WTC11 (cell line): Measurements from ENCODE around the gene SLC19A1. TPM values are rescaled to one million over a fixed set of nuclear protein-coding genes. Genes with fewer than 3 reads are reported as not detected.

ENCODE experiments used
- ATAC-seq: fragments of 200-7000 bp; cut with Tn5 transposase; 2 replicates; pipeline ENCODE4 v1.10.0; 2021; ENCODE audit warnings: mild to moderate bottlenecking, moderate library complexity
- CTCF ChIA-PET: fragments of 300-600 bp; sonication (Branson Sonifier 250); formaldehyde crosslinking; loops from one replicate; lab custom pipeline; 2021; ENCODE audit warnings: antibody characterized with exemption; lab: Charles Lee
- POLR2A ChIA-PET: fragments of 350-600 bp; sonication (Branson Sonifier 250); formaldehyde crosslinking; loops from one replicate; lab custom pipeline; 2021; ENCODE audit warnings: antibody characterized with exemption; lab: Charles Lee
- DNase-seq: peaks from one replicate; pipeline ENCODE4 v3.0.0; 2021; ENCODE audit warnings: low spot score
- H3K27ac Mint-ChIP-seq: 2 replicates; pipeline ENCODE4 v1.8.0; 2021; ENCODE audit warnings: mixed read lengths
- H3K27me3 Mint-ChIP-seq: 2 replicates; pipeline ENCODE4 v1.8.0; 2021; ENCODE audit warnings: low read depth, mild to moderate bottlenecking, moderate library complexity, mixed read lengths
- H3K36me3 Mint-ChIP-seq: 2 replicates; pipeline ENCODE4 v1.8.0; 2021; ENCODE audit warnings: mixed read lengths
- H3K4me1 Mint-ChIP-seq: 2 replicates; pipeline ENCODE4 v1.8.0; 2022; ENCODE audit warnings: mixed read lengths
- H3K4me3 Mint-ChIP-seq: 2 replicates; pipeline ENCODE4 v1.8.0; 2021; ENCODE audit warnings: mild to moderate bottlenecking, moderate library complexity, mixed read lengths
- H3K9me3 Mint-ChIP-seq: 2 replicates; pipeline ENCODE4 v1.8.0; 2021; ENCODE audit warnings: mixed read lengths
- ELF4 ChIP-seq: sonication (generic); formaldehyde crosslinking; IDR thresholded peaks from 2 replicates; pipeline ENCODE4 v1.8.1; 2022; ENCODE audit warnings: low read depth, mild to moderate bottlenecking, moderate library complexity, missing genetic modification reagents
- FOXP1 ChIP-seq: sonication (generic); formaldehyde crosslinking; IDR thresholded peaks from 2 replicates; pipeline ENCODE4 v1.8.0; 2022; ENCODE audit warnings: missing genetic modification reagents, mild to moderate bottlenecking, moderate library complexity, borderline replicate concordance
- GABPB1 ChIP-seq: sonication (generic); formaldehyde crosslinking; IDR thresholded peaks from 2 replicates; pipeline ENCODE4 v1.8.1; 2023; ENCODE audit warnings: mild to moderate bottlenecking, missing genetic modification reagents
- KAT7 ChIP-seq: sonication (generic); formaldehyde crosslinking; IDR thresholded peaks from 2 replicates; pipeline ENCODE4 v1.8.1; 2023; ENCODE audit warnings: missing genetic modification reagents, mild to moderate bottlenecking, borderline replicate concordance
- NR2C2 ChIP-seq: sonication (generic); formaldehyde crosslinking; IDR thresholded peaks from 2 replicates; pipeline ENCODE4 v1.8.0; 2022; ENCODE audit warnings: mild to moderate bottlenecking, missing genetic modification reagents
- PRRX2 ChIP-seq: fragments of 250-450 bp; sonication (Bioruptor Pico); IDR thresholded peaks from 2 replicates; pipeline ENCODE4 v1.8.0; 2021; ENCODE audit warnings: mild to moderate bottlenecking
- SMAD3 ChIP-seq: sonication (generic); formaldehyde crosslinking; IDR thresholded peaks from 2 replicates; pipeline ENCODE4 v1.8.0; 2022; ENCODE audit warnings: missing genetic modification reagents, mild to moderate bottlenecking, borderline replicate concordance
- TEAD4 ChIP-seq: sonication (generic); formaldehyde crosslinking; IDR thresholded peaks from 2 replicates; pipeline ENCODE4 v1.8.0; 2022; ENCODE audit warnings: mild to moderate bottlenecking, missing genetic modification reagents
- ZNF671 ChIP-seq: fragments of 250-450 bp; sonication (Bioruptor Pico); IDR thresholded peaks from 2 replicates; pipeline ENCODE4 v1.8.0; 2021; ENCODE audit warnings: mild to moderate bottlenecking
- total RNA-seq: library from RNA; stranded (reverse); gene quantifications from 3 replicates; pipeline ENCODE4 v1.2.3, GENCODE V29; 2021
- TF ChIP-seq, protein P1 (sequence below): fragments of 200-600 bp; IDR thresholded peaks from 2 replicates; pipeline ENCODE4 v1.8.0; 2022; ENCODE audit warnings: antibody characterized with exemption
- TF ChIP-seq, protein P2 (sequence below): sonication (generic); formaldehyde crosslinking; IDR thresholded peaks from 2 replicates; pipeline ENCODE4 v1.8.1; 2023; ENCODE audit warnings: mild to moderate bottlenecking, missing genetic modification reagents, moderate library complexity
- TF ChIP-seq, protein P3 (sequence below): fragments of 250-450 bp; sonication (Bioruptor Pico); IDR thresholded peaks from 2 replicates; pipeline ENCODE4 v1.8.0; 2021; ENCODE audit warnings: mild to moderate bottlenecking
- TF ChIP-seq, protein P4 (sequence below): sonication (generic); formaldehyde crosslinking; conservative IDR thresholded peaks from 2 replicates; pipeline ENCODE4 v1.8.1; 2022; ENCODE audit warnings: mild to moderate bottlenecking, missing genetic modification reagents
- TF ChIP-seq, protein P5 (sequence below): sonication (generic); formaldehyde crosslinking; IDR thresholded peaks from 2 replicates; pipeline ENCODE4 v1.8.0; 2022; ENCODE audit warnings: mild to moderate bottlenecking, missing genetic modification reagents
- TF ChIP-seq, protein P6 (sequence below): fragments of 250-450 bp; sonication (Bioruptor Pico); IDR thresholded peaks from 2 replicates; pipeline ENCODE4 v2.1.2; 2022; ENCODE audit warnings: mild to moderate bottlenecking, moderate library complexity
- TF ChIP-seq, protein P7 (sequence below): sonication (generic); formaldehyde crosslinking; IDR thresholded peaks from 2 replicates; pipeline ENCODE4 v1.8.1; 2022; ENCODE audit warnings: missing genetic modification reagents, borderline replicate concordance
- TF ChIP-seq, protein P8 (sequence below): fragments of 250-450 bp; sonication (Bioruptor Pico); IDR thresholded peaks from 2 replicates; pipeline ENCODE4 v1.9.0; 2021; ENCODE audit warnings: mild to moderate bottlenecking

Gene SLC19A1
- total RNA-seq, 1 experiment from 2014 or later, result 29.8 TPM

DNA sequence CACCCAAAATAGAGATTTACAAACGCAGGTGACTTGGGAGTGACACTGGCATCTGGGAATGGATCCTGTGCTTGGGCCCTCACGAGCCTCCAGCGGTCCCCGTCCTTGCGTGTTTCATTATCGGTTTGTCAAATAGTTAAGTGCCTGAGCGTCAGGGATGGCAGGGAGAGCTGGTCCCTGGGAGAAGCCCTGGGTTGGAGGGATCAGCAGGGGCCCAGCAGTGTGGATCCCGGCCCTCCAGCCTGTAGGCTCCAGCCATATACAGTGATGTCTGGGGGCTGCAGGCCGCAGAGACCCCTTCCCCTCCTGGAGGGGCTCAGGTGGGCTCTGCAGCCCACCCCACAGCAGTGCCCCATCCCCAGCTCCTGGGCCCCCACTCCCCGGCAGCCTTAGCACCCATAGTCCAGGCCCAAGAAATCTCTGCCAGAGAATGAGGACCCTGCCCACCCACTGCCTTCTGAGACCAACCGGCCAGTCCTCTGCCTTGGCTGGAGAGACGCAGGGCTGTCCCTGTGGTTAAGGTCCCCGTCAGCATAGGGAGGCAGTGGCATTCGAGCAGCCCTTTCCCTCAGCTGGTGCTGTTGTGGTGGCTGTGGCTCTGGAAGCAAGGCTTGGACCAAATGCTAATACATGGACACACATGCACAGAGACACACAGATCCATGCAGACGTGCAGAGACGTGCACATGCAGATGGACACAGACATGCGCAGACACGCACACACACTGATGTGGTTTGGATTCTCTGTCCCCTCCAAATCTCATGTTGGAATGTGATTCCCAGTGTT is 2.4 kb upstream of the SLC19A1 start:
- CTCF ChIA-PET, result interaction anchor here (2.7 kb wide), 1 partner anchor 11 kb away, joined by 15 read pairs; no protein-coding TSS in a partner anchor
- DNase-seq (no peak), ATAC-seq (no peak)
- Mint-ChIP-seq H3K4me3 (no peak overlapping the region), H3K27ac (no peak overlapping the region), H3K4me1 (peaks cover 15% of the 10 kb centered on the region), H3K36me3 (no peaks in the 10 kb centered on the region)
- POLR2A ChIA-PET, result no interaction called here
- TF ChIP-seq, protein P1, sequence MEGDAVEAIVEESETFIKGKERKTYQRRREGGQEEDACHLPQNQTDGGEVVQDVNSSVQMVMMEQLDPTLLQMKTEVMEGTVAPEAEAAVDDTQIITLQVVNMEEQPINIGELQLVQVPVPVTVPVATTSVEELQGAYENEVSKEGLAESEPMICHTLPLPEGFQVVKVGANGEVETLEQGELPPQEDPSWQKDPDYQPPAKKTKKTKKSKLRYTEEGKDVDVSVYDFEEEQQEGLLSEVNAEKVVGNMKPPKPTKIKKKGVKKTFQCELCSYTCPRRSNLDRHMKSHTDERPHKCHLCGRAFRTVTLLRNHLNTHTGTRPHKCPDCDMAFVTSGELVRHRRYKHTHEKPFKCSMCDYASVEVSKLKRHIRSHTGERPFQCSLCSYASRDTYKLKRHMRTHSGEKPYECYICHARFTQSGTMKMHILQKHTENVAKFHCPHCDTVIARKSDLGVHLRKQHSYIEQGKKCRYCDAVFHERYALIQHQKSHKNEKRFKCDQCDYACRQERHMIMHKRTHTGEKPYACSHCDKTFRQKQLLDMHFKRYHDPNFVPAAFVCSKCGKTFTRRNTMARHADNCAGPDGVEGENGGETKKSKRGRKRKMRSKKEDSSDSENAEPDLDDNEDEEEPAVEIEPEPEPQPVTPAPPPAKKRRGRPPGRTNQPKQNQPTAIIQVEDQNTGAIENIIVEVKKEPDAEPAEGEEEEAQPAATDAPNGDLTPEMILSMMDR, result no peak
- TF ChIP-seq, protein P2, sequence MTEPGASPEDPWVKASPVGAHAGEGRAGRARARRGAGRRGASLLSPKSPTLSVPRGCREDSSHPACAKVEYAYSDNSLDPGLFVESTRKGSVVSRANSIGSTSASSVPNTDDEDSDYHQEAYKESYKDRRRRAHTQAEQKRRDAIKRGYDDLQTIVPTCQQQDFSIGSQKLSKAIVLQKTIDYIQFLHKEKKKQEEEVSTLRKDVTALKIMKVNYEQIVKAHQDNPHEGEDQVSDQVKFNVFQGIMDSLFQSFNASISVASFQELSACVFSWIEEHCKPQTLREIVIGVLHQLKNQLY (CRISPR knock-in tag), result no peak
- TF ChIP-seq, protein P3, sequence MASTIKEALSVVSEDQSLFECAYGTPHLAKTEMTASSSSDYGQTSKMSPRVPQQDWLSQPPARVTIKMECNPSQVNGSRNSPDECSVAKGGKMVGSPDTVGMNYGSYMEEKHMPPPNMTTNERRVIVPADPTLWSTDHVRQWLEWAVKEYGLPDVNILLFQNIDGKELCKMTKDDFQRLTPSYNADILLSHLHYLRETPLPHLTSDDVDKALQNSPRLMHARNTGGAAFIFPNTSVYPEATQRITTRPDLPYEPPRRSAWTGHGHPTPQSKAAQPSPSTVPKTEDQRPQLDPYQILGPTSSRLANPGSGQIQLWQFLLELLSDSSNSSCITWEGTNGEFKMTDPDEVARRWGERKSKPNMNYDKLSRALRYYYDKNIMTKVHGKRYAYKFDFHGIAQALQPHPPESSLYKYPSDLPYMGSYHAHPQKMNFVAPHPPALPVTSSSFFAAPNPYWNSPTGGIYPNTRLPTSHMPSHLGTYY (CRISPR knock-in tag), result no peak
- no peak for TF ChIP-seq GABPB1 (CRISPR knock-in tag)
- TF ChIP-seq ELF4 (CRISPR knock-in tag), result no peak
- TF ChIP-seq, all 79 proteins: peak for 0
- H3K9me3 Mint-ChIP-seq, result peaks cover 17% of the 10 kb centered on the region
- H3K27me3 Mint-ChIP-seq, result peaks cover 22% of the 10 kb centered on the region

DNA sequence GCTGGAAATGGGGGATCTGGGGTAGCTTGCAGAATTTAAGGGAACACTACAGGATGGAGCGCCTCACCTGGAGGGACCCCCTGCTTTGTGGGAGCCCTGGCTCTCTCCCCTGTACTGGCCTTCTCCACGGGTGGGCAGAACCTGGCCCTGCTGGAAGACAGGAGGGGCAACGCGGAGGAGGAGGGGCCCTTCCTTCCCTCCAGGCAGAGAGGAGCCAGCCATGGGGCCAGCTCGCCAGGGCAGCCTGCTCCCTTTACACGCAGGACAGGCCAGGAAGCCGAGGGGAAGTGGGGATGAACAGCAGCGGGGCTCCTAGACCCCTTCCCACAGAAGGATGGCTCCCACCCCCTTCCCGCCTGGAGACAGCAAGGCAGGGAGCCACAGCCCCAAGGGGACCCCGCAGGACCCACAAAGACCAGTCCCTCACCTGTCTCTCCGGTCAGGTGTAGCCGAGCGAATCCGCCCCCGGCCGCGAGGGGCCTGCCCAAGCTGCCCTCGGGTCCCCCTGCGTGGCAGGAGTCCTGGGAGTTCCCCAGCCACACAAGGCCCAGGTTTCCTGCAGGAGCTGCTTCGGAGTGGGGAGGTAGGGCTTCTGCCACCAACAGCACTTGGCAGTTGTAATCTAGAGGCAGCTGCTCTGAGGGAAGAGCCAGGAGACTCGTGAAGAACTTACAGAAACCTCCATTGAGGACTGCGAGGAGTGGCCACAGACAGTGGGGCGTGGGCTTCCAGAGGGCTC is 1.6 kb upstream of the SLC19A1 start:
- Mint-ChIP-seq H3K27ac (no peak overlapping the region), H3K4me1 (peaks cover 11% of the 10 kb centered on the region), H3K27me3 (peaks cover 20% of the 10 kb centered on the region), H3K36me3 (no peaks in the 10 kb centered on the region), H3K9me3 (peaks cover 17% of the 10 kb centered on the region), H3K4me3 (peak overlapping the region; percentile 52)
- ATAC-seq (no peak; the same call in 1 of the 2 replicates), DNase-seq (peak; percentile 12)
- ChIA-PET CTCF (interaction anchor here (1.2 to 2.7 kb wide), 3 partner anchors 12 to 277 kb away, joined by 4 to 15 read pairs (median 7); no protein-coding TSS in a partner anchor), POLR2A (no interaction called here)
- no peak for TF ChIP-seq SMAD3 (CRISPR knock-in tag)
- TF ChIP-seq, protein P4, sequence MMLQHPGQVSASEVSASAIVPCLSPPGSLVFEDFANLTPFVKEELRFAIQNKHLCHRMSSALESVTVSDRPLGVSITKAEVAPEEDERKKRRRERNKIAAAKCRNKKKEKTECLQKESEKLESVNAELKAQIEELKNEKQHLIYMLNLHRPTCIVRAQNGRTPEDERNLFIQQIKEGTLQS, result no peak
- TF ChIP-seq, protein P5, sequence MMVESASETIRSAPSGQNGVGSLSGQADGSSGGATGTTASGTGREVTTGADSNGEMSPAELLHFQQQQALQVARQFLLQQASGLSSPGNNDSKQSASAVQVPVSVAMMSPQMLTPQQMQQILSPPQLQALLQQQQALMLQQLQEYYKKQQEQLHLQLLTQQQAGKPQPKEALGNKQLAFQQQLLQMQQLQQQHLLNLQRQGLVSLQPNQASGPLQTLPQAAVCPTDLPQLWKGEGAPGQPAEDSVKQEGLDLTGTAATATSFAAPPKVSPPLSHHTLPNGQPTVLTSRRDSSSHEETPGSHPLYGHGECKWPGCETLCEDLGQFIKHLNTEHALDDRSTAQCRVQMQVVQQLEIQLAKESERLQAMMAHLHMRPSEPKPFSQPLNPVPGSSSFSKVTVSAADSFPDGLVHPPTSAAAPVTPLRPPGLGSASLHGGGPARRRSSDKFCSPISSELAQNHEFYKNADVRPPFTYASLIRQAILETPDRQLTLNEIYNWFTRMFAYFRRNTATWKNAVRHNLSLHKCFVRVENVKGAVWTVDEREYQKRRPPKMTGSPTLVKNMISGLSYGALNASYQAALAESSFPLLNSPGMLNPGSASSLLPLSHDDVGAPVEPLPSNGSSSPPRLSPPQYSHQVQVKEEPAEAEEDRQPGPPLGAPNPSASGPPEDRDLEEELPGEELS (CRISPR knock-in tag), result no peak
- TF ChIP-seq, protein P6, sequence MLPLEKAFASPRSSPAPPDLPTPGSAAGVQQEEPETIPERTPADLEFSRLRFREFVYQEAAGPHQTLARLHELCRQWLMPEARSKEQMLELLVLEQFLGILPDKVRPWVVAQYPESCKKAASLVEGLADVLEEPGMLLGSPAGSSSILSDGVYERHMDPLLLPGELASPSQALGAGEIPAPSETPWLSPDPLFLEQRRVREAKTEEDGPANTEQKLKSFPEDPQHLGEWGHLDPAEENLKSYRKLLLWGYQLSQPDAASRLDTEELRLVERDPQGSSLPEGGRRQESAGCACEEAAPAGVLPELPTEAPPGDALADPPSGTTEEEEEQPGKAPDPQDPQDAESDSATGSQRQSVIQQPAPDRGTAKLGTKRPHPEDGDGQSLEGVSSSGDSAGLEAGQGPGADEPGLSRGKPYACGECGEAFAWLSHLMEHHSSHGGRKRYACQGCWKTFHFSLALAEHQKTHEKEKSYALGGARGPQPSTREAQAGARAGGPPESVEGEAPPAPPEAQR (CRISPR knock-in tag), result no peak
- TF ChIP-seq NR2C2 (CRISPR knock-in tag), result no peak
- TF ChIP-seq FOXP1 (CRISPR knock-in tag), result no peak
- TF ChIP-seq ZNF671 (CRISPR knock-in tag), result no peak
- TF ChIP-seq TEAD4 (CRISPR knock-in tag), result no peak
- TF ChIP-seq, protein P2 (CRISPR knock-in tag), result no peak
- TF ChIP-seq, protein P7, sequence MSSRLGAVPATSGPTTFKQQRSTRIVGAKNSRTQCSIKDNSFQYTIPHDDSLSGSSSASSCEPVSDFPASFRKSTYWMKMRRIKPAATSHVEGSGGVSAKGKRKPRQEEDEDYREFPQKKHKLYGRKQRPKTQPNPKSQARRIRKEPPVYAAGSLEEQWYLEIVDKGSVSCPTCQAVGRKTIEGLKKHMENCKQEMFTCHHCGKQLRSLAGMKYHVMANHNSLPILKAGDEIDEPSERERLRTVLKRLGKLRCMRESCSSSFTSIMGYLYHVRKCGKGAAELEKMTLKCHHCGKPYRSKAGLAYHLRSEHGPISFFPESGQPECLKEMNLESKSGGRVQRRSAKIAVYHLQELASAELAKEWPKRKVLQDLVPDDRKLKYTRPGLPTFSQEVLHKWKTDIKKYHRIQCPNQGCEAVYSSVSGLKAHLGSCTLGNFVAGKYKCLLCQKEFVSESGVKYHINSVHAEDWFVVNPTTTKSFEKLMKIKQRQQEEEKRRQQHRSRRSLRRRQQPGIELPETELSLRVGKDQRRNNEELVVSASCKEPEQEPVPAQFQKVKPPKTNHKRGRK (CRISPR knock-in tag), result no peak
- no peak for TF ChIP-seq PRRX2 (CRISPR knock-in tag)
- no peak for TF ChIP-seq KAT7 (CRISPR knock-in tag)
- TF ChIP-seq, protein P8, sequence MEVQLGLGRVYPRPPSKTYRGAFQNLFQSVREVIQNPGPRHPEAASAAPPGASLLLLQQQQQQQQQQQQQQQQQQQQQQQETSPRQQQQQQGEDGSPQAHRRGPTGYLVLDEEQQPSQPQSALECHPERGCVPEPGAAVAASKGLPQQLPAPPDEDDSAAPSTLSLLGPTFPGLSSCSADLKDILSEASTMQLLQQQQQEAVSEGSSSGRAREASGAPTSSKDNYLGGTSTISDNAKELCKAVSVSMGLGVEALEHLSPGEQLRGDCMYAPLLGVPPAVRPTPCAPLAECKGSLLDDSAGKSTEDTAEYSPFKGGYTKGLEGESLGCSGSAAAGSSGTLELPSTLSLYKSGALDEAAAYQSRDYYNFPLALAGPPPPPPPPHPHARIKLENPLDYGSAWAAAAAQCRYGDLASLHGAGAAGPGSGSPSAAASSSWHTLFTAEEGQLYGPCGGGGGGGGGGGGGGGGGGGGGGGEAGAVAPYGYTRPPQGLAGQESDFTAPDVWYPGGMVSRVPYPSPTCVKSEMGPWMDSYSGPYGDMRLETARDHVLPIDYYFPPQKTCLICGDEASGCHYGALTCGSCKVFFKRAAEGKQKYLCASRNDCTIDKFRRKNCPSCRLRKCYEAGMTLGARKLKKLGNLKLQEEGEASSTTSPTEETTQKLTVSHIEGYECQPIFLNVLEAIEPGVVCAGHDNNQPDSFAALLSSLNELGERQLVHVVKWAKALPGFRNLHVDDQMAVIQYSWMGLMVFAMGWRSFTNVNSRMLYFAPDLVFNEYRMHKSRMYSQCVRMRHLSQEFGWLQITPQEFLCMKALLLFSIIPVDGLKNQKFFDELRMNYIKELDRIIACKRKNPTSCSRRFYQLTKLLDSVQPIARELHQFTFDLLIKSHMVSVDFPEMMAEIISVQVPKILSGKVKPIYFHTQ, result no peak
